ENCODE results near the gene TM2D3. TPM values are rescaled to one million over a fixed set of nuclear protein-coding genes. Genes with fewer than 3 reads are reported as not detected.

The TM2D3 gene
- total RNA-seq, 1 experiment from 2014 or later, result 35.2 TPM

DNA sequence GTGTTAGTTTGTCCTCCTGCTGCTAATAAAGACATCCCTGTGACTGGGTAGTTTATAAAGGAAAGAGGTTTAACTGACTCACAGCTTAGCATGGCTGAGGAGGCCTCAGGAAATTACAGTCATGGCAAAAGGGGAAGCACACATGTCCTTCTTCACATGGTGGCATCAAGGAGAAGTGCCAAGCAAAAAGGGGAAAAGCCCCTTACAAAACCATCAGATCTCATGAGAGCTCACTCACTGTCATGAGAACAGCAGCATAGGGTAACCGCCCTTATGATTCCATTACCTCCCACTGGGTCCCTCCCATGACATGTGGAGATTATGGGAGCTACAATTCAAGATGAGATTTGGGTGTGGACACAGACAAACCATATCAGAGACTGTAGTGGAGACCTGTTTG lies 27.0 kb downstream of the TM2D3 start:
- H3K9me3 ChIP-seq (ENCODE audit: control insufficient read depth in 1 of 2, insufficient read depth in 1 of 2, low read depth in 1 of 2, low read length in 2 of 2), result no peaks in the 10 kb centered on the region
- no peak overlapping the region for H3K4me2 ChIP-seq (ENCODE audit: low read length)
- DNase-seq (ENCODE audit: low read depth, low spot score), result no peak
- no peaks in the 10 kb centered on the region for H3K27me3 ChIP-seq (ENCODE audit: insufficient read depth, low read length)
- H3K4me3 ChIP-seq (replicated peaks in 1 of 2; ENCODE audit: low read depth in 1 of 2, low read length in 2 of 2), result no peak overlapping the region
- no TSS peak for BruUV-seq (replicated peaks)
- ATAC-seq, result no peak
- TF ChIP-seq SP1 (IDR thresholded peaks at IDR 0.05; ENCODE audit: low read depth), result no peak
- intact Hi-C loops (cut with micrococcal nuclease), result no loop called here
- no peaks in the 10 kb centered on the region for H4K20me1 ChIP-seq (ENCODE audit: insufficient read depth)
- H3K36me3 ChIP-seq (ENCODE audit: control insufficient read depth in 1 of 2, insufficient read depth in 2 of 2, low read length in 2 of 2), result no peaks in the 10 kb centered on the region
- H3K27ac ChIP-seq (ENCODE audit: low read depth, low read length), result no peak overlapping the region
- POLR2A ChIA-PET, result no interaction called here
- no peak overlapping the region for H2AFZ ChIP-seq (ENCODE audit: low read depth, low read length, poor library complexity, severe bottlenecking)
- peaks cover 0 to 6% of the 10 kb centered on the region in 2 experiments; a peak in 2 of 4 replicates for H3K4me1 ChIP-seq (ENCODE audit: control insufficient read depth in 1 of 2, insufficient read depth in 2 of 2, low read length in 2 of 2)
- H3K9me2 ChIP-seq (ENCODE audit: insufficient read depth), result no peaks in the 10 kb centered on the region
- CTCF ChIA-PET, result no interaction called here
- H3K9ac ChIP-seq (ENCODE audit: low read length), result no peak overlapping the region
- RAD21 ChIA-PET (ENCODE audit: low non-redundant PET in 1 of 2, low total read pairs in 2 of 2, uncharacterized antibody in 2 of 2, unreplicated experiment in 2 of 2), result no interaction called here
- no peaks in the 10 kb centered on the region for H3K79me2 ChIP-seq (ENCODE audit: insufficient read depth, low read length)

DNA sequence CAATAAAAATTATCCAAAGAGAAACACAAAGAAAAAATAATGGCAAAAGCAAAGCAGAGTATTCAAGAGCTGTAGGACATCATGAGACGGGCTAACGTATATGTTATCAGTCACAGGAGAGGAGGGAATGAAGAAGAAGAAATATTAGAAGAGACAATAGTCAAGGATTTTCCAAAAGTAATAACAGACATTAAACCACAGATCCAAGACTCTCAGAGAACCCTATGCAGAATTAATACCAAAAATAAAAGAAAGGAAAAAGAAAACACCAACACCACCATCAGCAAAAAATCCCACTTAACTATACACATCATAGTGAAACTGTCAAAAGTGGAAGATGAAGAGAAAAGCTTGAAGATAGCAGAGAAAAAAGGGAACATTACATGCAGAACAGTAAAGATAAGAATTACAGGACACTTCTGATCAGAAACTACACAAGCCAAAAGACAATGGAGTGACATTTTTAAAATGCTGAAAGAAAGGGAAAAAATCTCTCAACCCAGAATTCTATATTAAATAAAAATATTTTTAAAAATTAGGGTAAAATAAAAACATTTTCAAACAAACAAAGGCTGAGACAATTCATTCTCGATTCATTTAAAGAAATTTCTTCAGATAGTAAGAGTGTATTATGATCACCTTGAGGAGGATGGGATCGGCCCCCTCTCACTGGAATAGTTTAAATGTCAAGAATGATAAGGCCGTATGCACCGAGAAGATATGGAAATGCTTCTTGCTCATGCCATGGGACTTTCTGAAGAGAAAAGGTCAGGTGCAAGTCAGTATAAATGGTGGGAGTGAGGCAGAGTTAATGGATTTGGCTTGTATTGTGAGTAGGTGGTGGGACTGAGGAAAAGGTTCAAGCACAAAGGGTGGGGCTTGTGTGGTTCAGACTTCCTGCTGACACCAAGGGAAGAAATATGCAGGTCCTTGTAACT lies 28.5 kb downstream of the TM2D3 start:
- ChIA-PET RAD21 (ENCODE audit: low non-redundant PET in 1 of 2, low total read pairs in 2 of 2, uncharacterized antibody in 2 of 2, unreplicated experiment in 2 of 2) (no interaction called here), CTCF (interaction anchor here (1.2 kb wide), 1 partner anchor 323 kb away, joined by 4 read pairs; no protein-coding TSS in a partner anchor), POLR2A (no interaction called here)
- no peak for ATAC-seq
- intact Hi-C loops (cut with micrococcal nuclease), result no loop called here
- Histone ChIP-seq H4K20me1 (ENCODE audit: insufficient read depth) (no peaks in the 10 kb centered on the region), H3K79me2 (ENCODE audit: insufficient read depth, low read length) (no peaks in the 10 kb centered on the region), H3K9ac (ENCODE audit: low read length) (no peak overlapping the region), H3K27me3 (ENCODE audit: insufficient read depth, low read length) (no peaks in the 10 kb centered on the region), H3K9me2 (ENCODE audit: insufficient read depth) (no peaks in the 10 kb centered on the region), H3K4me1 (ENCODE audit: control insufficient read depth in 1 of 2, insufficient read depth in 2 of 2, low read length in 2 of 2) (peaks cover 0 to 6% of the 10 kb centered on the region in 2 experiments; a peak in 2 of 4 replicates), H2AFZ (ENCODE audit: low read depth, low read length, poor library complexity, severe bottlenecking) (no peak overlapping the region), H3K4me2 (ENCODE audit: low read length) (peak overlapping the region; percentile 25), H3K9me3 (ENCODE audit: control insufficient read depth in 1 of 2, insufficient read depth in 1 of 2, low read depth in 1 of 2, low read length in 2 of 2) (no peaks in the 10 kb centered on the region), H3K27ac (ENCODE audit: low read depth, low read length) (no peak overlapping the region), H3K36me3 (ENCODE audit: control insufficient read depth in 1 of 2, insufficient read depth in 2 of 2, low read length in 2 of 2) (no peaks in the 10 kb centered on the region), H3K4me3 (replicated peaks in 1 of 2; ENCODE audit: low read depth in 1 of 2, low read length in 2 of 2) (no peak overlapping the region)
- no TSS peak for BruUV-seq (replicated peaks)
- no peak for DNase-seq (ENCODE audit: low read depth, low spot score)
- TF ChIP-seq EGR1 (IDR thresholded peaks at IDR 0.05; ENCODE audit: low read depth) (no peak), YY1 (IDR thresholded peaks at IDR 0.05; ENCODE audit: extremely low read depth, insufficient replicate concordance, low read depth, low read length) (no peak), FOSL1 (IDR thresholded peaks at IDR 0.05; ENCODE audit: low read depth) (no peak), EZH2 (IDR thresholded peaks at IDR 0.05) (no peak), CBX3 (IDR thresholded peaks at IDR 0.05; ENCODE audit: low read depth) (no peak), SIN3A (IDR thresholded peaks at IDR 0.05; ENCODE audit: low read depth) (no peak), POLR2A (IDR thresholded peaks at IDR 0.05; ENCODE audit: borderline replicate concordance, extremely low read depth, insufficient read depth, insufficient read length) (no peak)
- TF ChIP-seq, protein P1, sequence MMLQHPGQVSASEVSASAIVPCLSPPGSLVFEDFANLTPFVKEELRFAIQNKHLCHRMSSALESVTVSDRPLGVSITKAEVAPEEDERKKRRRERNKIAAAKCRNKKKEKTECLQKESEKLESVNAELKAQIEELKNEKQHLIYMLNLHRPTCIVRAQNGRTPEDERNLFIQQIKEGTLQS (IDR thresholded peaks at IDR 0.05), result no peak
- TF ChIP-seq, protein P2, sequence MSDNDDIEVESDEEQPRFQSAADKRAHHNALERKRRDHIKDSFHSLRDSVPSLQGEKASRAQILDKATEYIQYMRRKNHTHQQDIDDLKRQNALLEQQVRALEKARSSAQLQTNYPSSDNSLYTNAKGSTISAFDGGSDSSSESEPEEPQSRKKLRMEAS (IDR thresholded peaks at IDR 0.05), result no peak

Data from HCT116 (cell line).